GM12878 (cell line): Measurements from ENCODE around the gene CTXND1. TPM values are rescaled to one million over a fixed set of nuclear protein-coding genes. Genes with fewer than 3 reads are reported as not detected.

Experiments
- ATAC-seq: fragments of 200-7000 bp; cut with Tn5 transposase; 3 replicates; pipeline ENCODE4 v1.9.1; 2020; ENCODE audit warnings: mild to moderate bottlenecking, moderate library complexity
- BruUV-seq: library from RNA; stranded (reverse); fragments of 400-500 nt; replicated peaks from 2 replicates; lab custom pipeline; 2021; lab: Mats Ljungman, UMichigan
- CTCF ChIA-PET: fragments of 300-600 bp; sonication (Branson Sonifier 250); formaldehyde crosslinking; extraction: SDS; loops from one replicate; lab custom pipeline; 2021; ENCODE audit warnings: inconsistent platforms; lab: Yijun Ruan, JAX
- POLR2A ChIA-PET: fragments of 350-600 bp; formaldehyde crosslinking; extraction: SDS; loops from one replicate; lab custom pipeline; 2021; ENCODE audit warnings: inconsistent platforms; lab: Charles Lee
- RAD21 ChIA-PET: fragments of 300-600 bp; sonication (Branson Sonifier 250); formaldehyde crosslinking; loops from one replicate; lab custom pipeline; 2023; ENCODE audit warnings: antibody characterized with exemption; ENCODE audit not compliant: unreplicated experiment; lab: Charles Lee
- SMC1A ChIA-PET: fragments of 300-600 bp; sonication (Branson Sonifier 250); formaldehyde crosslinking; loops from one replicate; lab custom pipeline; 2023; ENCODE audit not compliant: unreplicated experiment, uncharacterized antibody; lab: Charles Lee
- DNase-seq: peaks from one replicate; pipeline ENCODE4 v3.0.0-alpha.2; 2011; ENCODE audit warnings: low read depth, low spot score
- FAIRE-seq: peaks from 3 replicates; lab custom pipeline; 2011; peaks lifted over from hg19 to GRCh38; lab: Jason Lieb, UNC
- H2AFZ ChIP-seq: 2 replicates; pipeline ENCODE4 v1.6.0; 2011; ENCODE audit warnings: low read depth, low read length, control low read depth; ENCODE audit not compliant: control insufficient read depth
- H3K27ac ChIP-seq: 2 replicates; pipeline ENCODE4 v1.5.1; 2011; ENCODE audit warnings: control low read depth; ENCODE audit not compliant: control insufficient read depth, insufficient read depth
- H3K27me3 ChIP-seq, 2 experiments: replicated peaks in 1 of 2; 2 replicates each; pipeline versions ENCODE4 v1.6.0 to v1.6.1; 2011; ENCODE audit warnings: low read length in 1 of 2; ENCODE audit not compliant: control insufficient read depth in 2 of 2, insufficient read depth in 2 of 2
- H3K36me3 ChIP-seq, 2 experiments: 2 replicates each; pipeline ENCODE4 v1.5.1; 2011; ENCODE audit warnings: low read length in 1 of 2; ENCODE audit not compliant: control insufficient read depth in 2 of 2, insufficient read depth in 2 of 2
- H3K4me1 ChIP-seq: 2 replicates; pipeline ENCODE4 v1.6.1; 2011; ENCODE audit warnings: mild to moderate bottlenecking, low read length, moderate library complexity, mixed read lengths; ENCODE audit not compliant: control insufficient read depth, insufficient read depth
- H3K4me2 ChIP-seq: 2 replicates; pipeline ENCODE4 v1.6.0; 2011; ENCODE audit warnings: control low read depth; ENCODE audit not compliant: control insufficient read depth, insufficient read depth
- H3K4me3 ChIP-seq: fragments of 200-600 bp; sonication (generic); 2 replicates; pipeline ENCODE4 v1.5.1; 2016
- H3K79me2 ChIP-seq: 2 replicates; pipeline ENCODE4 v1.6.0; 2011; ENCODE audit warnings: low read length; ENCODE audit not compliant: control insufficient read depth, insufficient read depth
- H3K9ac ChIP-seq: 2 replicates; pipeline ENCODE4 v1.8.0; 2011; ENCODE audit warnings: low read length, control low read depth, mixed read lengths; ENCODE audit not compliant: control insufficient read depth, insufficient read depth
- H3K9me3 ChIP-seq: replicated peaks from 3 replicates; pipeline ENCODE4 v1.5.1; 2011; ENCODE audit warnings: mild to moderate bottlenecking, low read length; ENCODE audit not compliant: control insufficient read depth, insufficient read depth
- H4K20me1 ChIP-seq: 2 replicates; pipeline ENCODE4 v1.6.0; 2011; ENCODE audit not compliant: control insufficient read depth, insufficient read depth
- EGR1 ChIP-seq, 2 experiments: IDR thresholded peaks; 1 replicate in 1 of 2; 2 replicates in 1 of 2; pipeline ENCODE4 v1.6.1; 2011 to 2012; ENCODE audit warnings: low read depth in 2 of 2, low read length in 2 of 2, borderline replicate concordance in 1 of 2, mild to moderate bottlenecking in 1 of 2, moderate library complexity in 1 of 2
- MXI1 ChIP-seq: fragments of 150-350 bp; IDR thresholded peaks from 2 replicates; pipeline ENCODE4 v1.6.1; 2011; ENCODE audit warnings: low read depth, mild to moderate bottlenecking, inconsistent platforms, low read length, improper control_type of control experiment
- RB1 ChIP-seq: fragments of 450-650 bp; formaldehyde crosslinking; IDR thresholded peaks from 2 replicates; pipeline ENCODE4 v1.6.1; 2017; ENCODE audit warnings: mild to moderate bottlenecking, borderline replicate concordance
- WGBS: methylation state at CpG from one replicate; pipeline ENCODE4 v1.1.6; 2016; ENCODE audit warnings: low lambda C conversion rate; ENCODE audit not compliant: insufficient replicate concordance, insufficient coverage; ENCODE audit errors: missing lambda C conversion rate; 5-methylcytosine and 5-hydroxymethylcytosine counted together
- in situ Hi-C: fragments of 300-500 bp; cut with MboI; formaldehyde crosslinking; loops from 9 replicates; pipeline ENCODE4 v1.14.3; 2018; ENCODE audit warnings: mixed read lengths
- intact Hi-C: fragments of 100-400 bp; cut with micrococcal nuclease; formaldehyde crosslinking; loops from one replicate; pipeline ENCODE4 v1.14.2; 2022; ENCODE audit not compliant: unreplicated experiment
- polyA plus RNA-seq, 11 experiments: library from polyadenylated mRNA; depleted of rRNA in 4 of 11; unstranded in 6 of 11; stranded (reverse) in 5 of 11; fragments of >200 nt; fragmentation: Nextera tagmentation in 4 of 11; fragmentation: Illumina TruSeq in 1 of 11; extraction: Ambion mirVana in 4 of 11; extraction: Trizol in 1 of 11; gene quantifications; 1 replicate in 1 of 11; 2 replicates in 10 of 11; pipeline versions ENCODE4 v1.2.1 to v1.2.3, GENCODE V29; 2011 to 2016; ENCODE audit warnings: inconsistent platforms in 2 of 11, missing spikeins in 2 of 11, low read depth in 1 of 11
- total RNA-seq, 4 experiments: library from RNA; depleted of rRNA in 3 of 4; stranded (reverse); fragments of >200 nt in 3 of 4; fragmentation: Illumina TruSeq in 1 of 4; extraction: Trizol in 1 of 4; gene quantifications; 2 replicates each; pipeline versions ENCODE4 v1.2.1 to v1.2.3, GENCODE V29; 2013 to 2021
- TF ChIP-seq, protein P1 (sequence below): IDR thresholded peaks from 2 replicates; pipeline ENCODE4 v1.6.1; 2011; ENCODE audit warnings: borderline replicate concordance, low read depth, mild to moderate bottlenecking, moderate library complexity, mixed read lengths, low read length; ENCODE audit not compliant: insufficient read depth; ENCODE audit errors: extremely low read length

Gene CTXND1
- total and polyA plus RNA-seq, 10 of the 15 experiments (the other 5 are each of a cell fraction or from before 2014, with no cell fraction given), result under 0.01 to 0.03 (median 0.02) TPM; not detected in 7

DNA sequence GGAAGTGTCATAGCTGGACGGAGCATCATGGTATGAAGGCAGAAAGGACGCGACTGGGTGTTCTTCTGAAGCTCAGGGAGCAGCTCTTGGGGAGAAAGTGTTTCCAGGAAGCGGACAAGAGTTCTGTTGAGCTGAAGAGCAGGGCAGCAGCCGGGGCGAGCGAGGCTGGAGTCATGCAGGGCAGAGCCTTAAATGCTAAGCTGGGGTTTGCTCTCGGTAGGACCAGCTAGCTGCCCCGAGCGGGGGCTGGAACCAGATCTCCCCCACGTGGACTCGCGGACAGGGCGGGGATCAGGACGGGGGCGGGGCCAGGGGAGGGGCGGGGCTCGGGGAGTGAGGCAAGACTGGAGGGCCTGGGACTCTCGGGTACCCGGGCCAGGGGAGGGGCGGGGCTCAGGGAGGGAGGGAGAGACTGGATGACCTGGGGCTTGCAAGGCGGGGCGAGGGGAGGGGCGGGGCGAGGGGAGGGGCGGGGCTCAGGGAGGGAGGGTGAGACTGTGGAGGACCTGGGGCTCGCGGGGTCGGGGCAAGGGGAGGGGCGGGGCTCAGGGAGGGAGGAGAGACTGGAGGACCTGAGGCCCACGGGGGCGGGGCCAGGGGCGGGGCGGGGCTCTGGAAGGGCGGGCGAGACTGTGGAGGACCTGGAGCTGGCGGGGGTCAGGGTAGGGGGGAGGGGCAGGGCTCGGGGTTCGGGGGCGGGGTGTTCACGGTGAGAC is 99.7 kb downstream of the CTXND1 start:
- intact Hi-C loops, result loop anchor here (5.0 kb wide), 1 partner anchor 90 kb away; no protein-coding TSS in a partner anchor
- H3K9me3 ChIP-seq, result no peaks in the 10 kb centered on the region
- FAIRE-seq (peak; percentile 74), ATAC-seq (peak; percentile 81), DNase-seq (peak; percentile 43)
- TF ChIP-seq RB1, result no peak
- TF ChIP-seq MXI1, result 0 out of 2 replicates have a peak, but pooled peaks have one; percentile 21
- TF ChIP-seq EGR1 (IDR thresholded peaks at IDR 0.05; ENCODE audit: borderline replicate concordance in 1 of 2, low read depth in 2 of 2, low read length in 2 of 2), result peak in 1 of 2 experiments; percentile 34; a peak in 1 of 3 replicates
- TF ChIP-seq, protein P1, sequence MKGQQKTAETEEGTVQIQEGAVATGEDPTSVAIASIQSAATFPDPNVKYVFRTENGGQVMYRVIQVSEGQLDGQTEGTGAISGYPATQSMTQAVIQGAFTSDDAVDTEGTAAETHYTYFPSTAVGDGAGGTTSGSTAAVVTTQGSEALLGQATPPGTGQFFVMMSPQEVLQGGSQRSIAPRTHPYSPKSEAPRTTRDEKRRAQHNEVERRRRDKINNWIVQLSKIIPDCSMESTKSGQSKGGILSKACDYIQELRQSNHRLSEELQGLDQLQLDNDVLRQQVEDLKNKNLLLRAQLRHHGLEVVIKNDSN, result peak; percentile 39
- peaks cover 4% of the 10 kb centered on the region for H3K79me2 ChIP-seq
- no peaks in the 10 kb centered on the region for H4K20me1 ChIP-seq
- CTCF ChIA-PET, result interaction anchor here (0.7 to 1.2 kb wide), 3 partner anchors 21 to 249 kb away, joined by 3 read pairs; no protein-coding TSS in a partner anchor
- no TSS peak for BruUV-seq
- no peaks in the 10 kb centered on the region for H3K36me3 ChIP-seq
- H3K4me3 ChIP-seq, result peak overlapping the region; percentile 86
- no peaks in the 10 kb centered on the region for H3K27me3 ChIP-seq
- in situ Hi-C loops, result no loop called here
- POLR2A ChIA-PET, result interaction anchor here (0.6 kb wide), 1 partner anchor 89 kb away, joined by 4 read pairs; no protein-coding TSS in a partner anchor
- SMC1A ChIA-PET, result interaction anchor here (0.7 to 1.3 kb wide), 5 partner anchors 13 to 89 kb away, joined by 3 to 4 read pairs (median 3); no protein-coding TSS in a partner anchor
- H3K9ac ChIP-seq, result peak overlapping the region; percentile 49; the same call in 1 of the 2 replicates
- WGBS, result 0% methylated on average over 15 of the region's 41 CpGs
- peak overlapping the region; percentile 88 for H3K4me2 ChIP-seq
- peaks cover 8% of the 10 kb centered on the region for H3K4me1 ChIP-seq
- peak overlapping the region; percentile 93 for H2AFZ ChIP-seq
- RAD21 ChIA-PET, result interaction anchor here (0.6 to 2.0 kb wide), 5 partner anchors 21 to 312 kb away, joined by 3 to 10 read pairs (median 3); no protein-coding TSS in a partner anchor
- H3K27ac ChIP-seq, result no peak overlapping the region; the same call in 1 of the 2 replicates
